IMR-90 (cell line): ENCODE data around the gene KITLG. TPM values are rescaled to one million over a fixed set of nuclear protein-coding genes. Genes with fewer than 3 reads are reported as not detected.

ENCODE experiments used
- ATAC-seq: fragments of 200-7000 bp; cut with Tn5 transposase; 2 replicates; pipeline ENCODE4 v1.9.1; 2020; ENCODE audit warnings: low read depth, mild to moderate bottlenecking, moderate library complexity
- BruUV-seq: library from RNA; stranded (reverse); fragments of 400-500 nt; replicated peaks from 2 replicates; lab custom pipeline; 2021; lab: Mats Ljungman, UMichigan
- CTCF ChIA-PET: fragments of 300-600 bp; formaldehyde crosslinking; extraction: SDS; loops from one replicate; lab custom pipeline; 2021; ENCODE audit warnings: antibody characterized with exemption; lab: Yijun Ruan, JAX
- POLR2A ChIA-PET: fragments of 300-600 bp; sonication (Branson Sonifier 250); formaldehyde crosslinking; loops from one replicate; lab custom pipeline; 2022; ENCODE audit warnings: antibody characterized with exemption; ENCODE audit not compliant: unreplicated experiment; lab: Charles Lee
- DNase-seq: peaks from one replicate; pipeline ENCODE4 v3.0.0; 2013
- H2AFZ ChIP-seq: replicated peaks from 2 replicates; pipeline ENCODE3; 2013; ENCODE audit warnings: low read length, mild to moderate bottlenecking; ENCODE audit not compliant: poor library complexity
- H2AK5ac ChIP-seq: 2 replicates; pipeline ENCODE4 v1.6.1; 2013; ENCODE audit warnings: low read depth, low read length, inconsistent platforms
- H2AK9ac ChIP-seq: replicated peaks from 2 replicates; pipeline ENCODE3; 2013; ENCODE audit warnings: mild to moderate bottlenecking, low read depth, low read length, moderate library complexity; ENCODE audit not compliant: poor library complexity
- H2BK120ac ChIP-seq: 2 replicates; pipeline ENCODE4 v1.6.1; 2013; ENCODE audit warnings: low read depth, low read length, inconsistent platforms
- H2BK15ac ChIP-seq: 3 replicates; pipeline ENCODE4 v1.6.1; 2013; ENCODE audit warnings: low read depth, low read length, inconsistent platforms
- H2BK20ac ChIP-seq: 2 replicates; pipeline ENCODE4 v1.6.1; 2013; ENCODE audit warnings: low read depth, mild to moderate bottlenecking, inconsistent platforms, low read length, moderate library complexity
- H2BK5ac ChIP-seq: 2 replicates; pipeline ENCODE4 v1.6.1; 2013; ENCODE audit warnings: mild to moderate bottlenecking, low read depth, low read length, inconsistent platforms; ENCODE audit not compliant: poor library complexity, severe bottlenecking
- H3K14ac ChIP-seq: replicated peaks from 2 replicates; pipeline ENCODE4 v1.6.1; 2013; ENCODE audit warnings: low read depth, low read length, inconsistent platforms
- H3K18ac ChIP-seq: 2 replicates; pipeline ENCODE4 v1.6.1; 2013; ENCODE audit warnings: low read depth, low read length, control low read depth
- H3K23ac ChIP-seq: 2 replicates; pipeline ENCODE4 v1.6.1; 2013; ENCODE audit warnings: low read depth, low read length, inconsistent platforms
- H3K27ac ChIP-seq: 2 replicates; pipeline ENCODE4 v1.5.1; 2013; ENCODE audit warnings: mild to moderate bottlenecking, control low read depth, low read length; ENCODE audit not compliant: insufficient read depth
- H3K27me3 ChIP-seq: 2 replicates; pipeline ENCODE4 v1.6.1; 2013; ENCODE audit warnings: low read length; ENCODE audit not compliant: control insufficient read depth, insufficient read depth
- H3K36me3 ChIP-seq: 2 replicates; pipeline ENCODE4 v1.6.1; 2013; ENCODE audit warnings: low read length, mixed read lengths; ENCODE audit not compliant: control insufficient read depth, insufficient read depth
- H3K4ac ChIP-seq: 2 replicates; pipeline ENCODE4 v1.6.1; 2013; ENCODE audit warnings: low read depth, low read length, inconsistent platforms
- H3K4me1 ChIP-seq: 2 replicates; pipeline ENCODE4 v1.6.1; 2013; ENCODE audit warnings: low read length, mixed read lengths; ENCODE audit not compliant: control insufficient read depth, insufficient read depth
- H3K4me2 ChIP-seq: 2 replicates; pipeline ENCODE4 v1.6.1; 2013; ENCODE audit warnings: low read depth, mild to moderate bottlenecking, control low read depth, low read length, moderate library complexity
- H3K4me3 ChIP-seq: 2 replicates; pipeline ENCODE4 v1.5.1; 2013; ENCODE audit warnings: low read depth, mild to moderate bottlenecking, control low read depth, low read length, moderate library complexity; ENCODE audit not compliant: insufficient read depth
- H3K56ac ChIP-seq: 2 replicates; pipeline ENCODE4 v1.6.1; 2013; ENCODE audit warnings: low read length, inconsistent platforms; ENCODE audit not compliant: insufficient read depth; ENCODE audit errors: extremely low read depth
- H3K79me1 ChIP-seq, 2 experiments: 2 replicates each; pipeline ENCODE4 v1.6.1; 2013; ENCODE audit warnings: low read length in 2 of 2, inconsistent platforms in 1 of 2, low read depth in 1 of 2
- H3K9ac ChIP-seq: 2 replicates; pipeline ENCODE4 v1.6.1; 2013; ENCODE audit warnings: low read depth, low read length, control low read depth
- H3K9me1 ChIP-seq: 2 replicates; pipeline ENCODE4 v1.6.1; 2013; ENCODE audit warnings: low read length, inconsistent platforms; ENCODE audit not compliant: insufficient read depth
- H3K9me3 ChIP-seq: 2 replicates; pipeline ENCODE4 v1.6.1; 2013; ENCODE audit warnings: low read length; ENCODE audit not compliant: control insufficient read depth, insufficient read depth
- H4K20me1 ChIP-seq: 2 replicates; pipeline ENCODE4 v1.6.1; 2013; ENCODE audit warnings: low read length, inconsistent platforms; ENCODE audit not compliant: insufficient read depth
- H4K5ac ChIP-seq: 2 replicates; pipeline ENCODE4 v1.6.1; 2013; ENCODE audit warnings: mild to moderate bottlenecking, low read depth, low read length, control low read depth
- H4K8ac ChIP-seq, 2 experiments: 2 replicates each; pipeline ENCODE4 v1.6.1; 2013; ENCODE audit warnings: low read depth in 2 of 2, low read length in 2 of 2, control low read depth in 1 of 2, inconsistent platforms in 1 of 2
- H4K91ac ChIP-seq: 2 replicates; pipeline ENCODE4 v1.6.1; 2013; ENCODE audit warnings: low read depth, low read length, inconsistent platforms; ENCODE audit not compliant: insufficient read depth
- BHLHE40 ChIP-seq: fragments of 150-350 bp; IDR thresholded peaks from 2 replicates; pipeline ENCODE4 v1.6.1; 2016; ENCODE audit warnings: mild to moderate bottlenecking, low read depth, low read length
- CEBPB ChIP-seq: IDR thresholded peaks from 2 replicates; pipeline ENCODE4 v1.6.1; 2012; ENCODE audit warnings: low read depth, low read length, improper control_type of control experiment
- CHD1 ChIP-seq: IDR thresholded peaks from 2 replicates; pipeline ENCODE4 v1.6.1; 2012; ENCODE audit warnings: low read depth, low read length, improper control_type of control experiment
- MAFK ChIP-seq: IDR thresholded peaks from 2 replicates; pipeline ENCODE4 v1.6.1; 2012; ENCODE audit warnings: low read depth, low read length, improper control_type of control experiment
- MAZ ChIP-seq: IDR thresholded peaks from 2 replicates; pipeline ENCODE4 v1.6.1; 2012; ENCODE audit warnings: low read depth, mild to moderate bottlenecking, low read length, improper control_type of control experiment, moderate library complexity, borderline replicate concordance
- MXI1 ChIP-seq: IDR thresholded peaks from 2 replicates; pipeline ENCODE4 v1.6.1; 2012; ENCODE audit warnings: low read depth, mild to moderate bottlenecking, low read length, moderate library complexity, borderline replicate concordance
- NFE2L2 ChIP-seq: fragments of 150-350 bp; IDR thresholded peaks from 2 replicates; pipeline ENCODE4 v1.6.1; 2016; ENCODE audit warnings: low read depth, mild to moderate bottlenecking, low read length
- POLR2A ChIP-seq: IDR thresholded peaks from 2 replicates; pipeline ENCODE4 v1.6.1; 2012; ENCODE audit warnings: mild to moderate bottlenecking, low read depth, low read length
- RAD21 ChIP-seq: IDR thresholded peaks from 2 replicates; pipeline ENCODE4 v1.6.1; 2012; ENCODE audit warnings: low read length, improper control_type of control experiment
- RCOR1 ChIP-seq: IDR thresholded peaks from 2 replicates; pipeline ENCODE4 v1.6.1; 2012; ENCODE audit warnings: mild to moderate bottlenecking, low read length, improper control_type of control experiment; ENCODE audit not compliant: insufficient replicate concordance
- RFX5 ChIP-seq: IDR thresholded peaks from 2 replicates; pipeline ENCODE4 v1.8.0; 2012; ENCODE audit warnings: low read depth, mild to moderate bottlenecking, low read length, moderate library complexity
- WGBS, 2 experiments: methylation state at CpG; one replicate each; pipeline versions ENCODE4 v1.1.5 to v1.1.7; 2013; ENCODE audit warnings: missing lambda C conversion rate in 2 of 2; ENCODE audit not compliant: insufficient read length in 1 of 2; ENCODE audit errors: extremely low coverage in 2 of 2; 5-methylcytosine and 5-hydroxymethylcytosine counted together
- dilution Hi-C: fragments of 300-500 bp; cut with HindIII; formaldehyde crosslinking; loops from one replicate; pipeline ENCODE4 v1.14.3; 2018; ENCODE audit warnings: low sequenced_read_pairs; ENCODE audit not compliant: unreplicated experiment
- in situ Hi-C: fragments of 300-500 bp; cut with MboI; formaldehyde crosslinking; loops from 3 replicates; pipeline ENCODE4 v1.14.3; 2019; ENCODE audit warnings: low sequenced_read_pairs, inconsistent platforms, mixed read lengths
- intact Hi-C: fragments of 100-400 bp; cut with micrococcal nuclease; formaldehyde crosslinking; loops from 2 replicates; pipeline ENCODE4 v1.10.0; 2022
- polyA plus RNA-seq, 3 experiments: library from polyadenylated mRNA; depleted of rRNA; stranded (reverse); fragments of >200 nt; gene quantifications; 2 replicates each; pipeline ENCODE4 v1.2.3, GENCODE V29; 2012; ENCODE audit warnings: low replicate concordance in 1 of 3
- total RNA-seq: library from RNA; depleted of rRNA; stranded (reverse); fragments of >200 nt; gene quantifications from 2 replicates; pipeline ENCODE4 v1.2.3, GENCODE V29; 2012
- TF ChIP-seq, protein P1 (sequence below): fragments of 150-350 bp; IDR thresholded peaks from 2 replicates; pipeline ENCODE4 v1.6.1; 2016; ENCODE audit warnings: low read depth, mild to moderate bottlenecking, low read length, moderate library complexity, borderline replicate concordance
- TF ChIP-seq, protein P2 (sequence below): fragments of 150-350 bp; IDR thresholded peaks from 2 replicates; pipeline ENCODE4 v1.6.1; 2017; ENCODE audit warnings: mild to moderate bottlenecking, antibody characterized with exemption, low read length, low read depth

Gene KITLG
- total and polyA plus RNA-seq, 2 of the 4 experiments (the other 2 are of a cell fraction) = 14.5 to 87.5 TPM

DNA sequence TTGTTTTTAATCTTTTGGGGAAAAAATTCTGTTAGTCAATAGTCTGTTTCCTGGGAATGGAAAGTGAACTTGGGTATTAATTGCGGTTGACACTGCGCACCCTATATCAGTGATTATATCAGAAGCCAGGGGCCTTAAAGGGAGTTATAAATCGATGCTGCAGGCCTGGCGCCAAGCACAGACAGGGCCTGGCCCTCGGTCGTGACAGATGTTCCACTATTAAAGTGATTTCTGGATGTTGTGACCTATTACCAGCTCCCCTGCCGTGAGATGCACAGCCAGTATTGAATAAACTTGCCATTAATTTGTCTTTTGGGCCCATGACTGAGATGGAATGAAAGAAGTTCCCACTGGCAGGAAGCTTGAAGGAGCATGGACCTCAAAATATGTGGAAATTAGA, 45.1 kb upstream of the KITLG start:
- Histone ChIP-seq H3K4me3 (no peak overlapping the region), H3K36me3 (no peaks in the 10 kb centered on the region), H3K4me2 (no peak overlapping the region), H3K4ac (no peak overlapping the region), H3K4me1 (no peaks in the 10 kb centered on the region), H2BK120ac (no peak overlapping the region), H2AFZ (peak overlapping the region; percentile 61), H3K27me3 (no peaks in the 10 kb centered on the region), H4K5ac (no peak overlapping the region), H3K9me1 (no peaks in the 10 kb centered on the region), H3K9ac (no peak overlapping the region), H4K20me1 (no peaks in the 10 kb centered on the region), H2AK5ac (no peak overlapping the region), H4K91ac (no peak overlapping the region), H2AK9ac (no peak overlapping the region), H3K27ac (no peak overlapping the region), H2BK5ac (no peak overlapping the region), H3K79me1 (no peaks in the 10 kb centered on the region), H2BK15ac (no peak overlapping the region), H4K8ac (no peak overlapping the region), H3K56ac (no peak overlapping the region), H3K14ac (peak overlapping the region; percentile 25; the same call in 1 of the 2 replicates), H3K9me3 (no peaks in the 10 kb centered on the region; the same call in 1 of the 2 replicates), H2BK20ac (peak overlapping the region; percentile 48; the same call in 1 of the 2 replicates), H3K23ac (no peak overlapping the region), H3K18ac (no peak overlapping the region; the same call in 1 of the 2 replicates)
- no TSS peak for BruUV-seq
- intact Hi-C loops = loop anchor here (5.0 kb wide), 1 partner anchor 473 kb away; no protein-coding TSS in a partner anchor
- TF ChIP-seq RFX5 = no peak
- TF ChIP-seq CHD1 = no peak
- TF ChIP-seq MXI1 = no peak
- TF ChIP-seq CEBPB = no peak
- TF ChIP-seq, protein P1, sequence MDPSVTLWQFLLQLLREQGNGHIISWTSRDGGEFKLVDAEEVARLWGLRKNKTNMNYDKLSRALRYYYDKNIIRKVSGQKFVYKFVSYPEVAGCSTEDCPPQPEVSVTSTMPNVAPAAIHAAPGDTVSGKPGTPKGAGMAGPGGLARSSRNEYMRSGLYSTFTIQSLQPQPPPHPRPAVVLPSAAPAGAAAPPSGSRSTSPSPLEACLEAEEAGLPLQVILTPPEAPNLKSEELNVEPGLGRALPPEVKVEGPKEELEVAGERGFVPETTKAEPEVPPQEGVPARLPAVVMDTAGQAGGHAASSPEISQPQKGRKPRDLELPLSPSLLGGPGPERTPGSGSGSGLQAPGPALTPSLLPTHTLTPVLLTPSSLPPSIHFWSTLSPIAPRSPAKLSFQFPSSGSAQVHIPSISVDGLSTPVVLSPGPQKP = no peak
- no peak for TF ChIP-seq MAFK
- TF ChIP-seq RCOR1 = no peak
- no peak for TF ChIP-seq RAD21
- TF ChIP-seq BHLHE40 = no peak
- TF ChIP-seq, protein P2, sequence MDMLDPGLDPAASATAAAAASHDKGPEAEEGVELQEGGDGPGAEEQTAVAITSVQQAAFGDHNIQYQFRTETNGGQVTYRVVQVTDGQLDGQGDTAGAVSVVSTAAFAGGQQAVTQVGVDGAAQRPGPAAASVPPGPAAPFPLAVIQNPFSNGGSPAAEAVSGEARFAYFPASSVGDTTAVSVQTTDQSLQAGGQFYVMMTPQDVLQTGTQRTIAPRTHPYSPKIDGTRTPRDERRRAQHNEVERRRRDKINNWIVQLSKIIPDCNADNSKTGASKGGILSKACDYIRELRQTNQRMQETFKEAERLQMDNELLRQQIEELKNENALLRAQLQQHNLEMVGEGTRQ = no peak
- no peak for TF ChIP-seq NFE2L2
- TF ChIP-seq MAZ = no peak
- TF ChIP-seq POLR2A = no peak
- CTCF ChIA-PET = interaction anchor here (0.6 kb wide), 1 partner anchor 14 kb away, joined by 4 read pairs; no protein-coding TSS in a partner anchor
- no peak for ATAC-seq
- in situ Hi-C loops = no loop called here
- POLR2A ChIA-PET = no interaction called here
- 74% methylated on average over 4 of the region's 7 CpGs; no CpG with 5 or more reads in 1 of the 2 experiments for WGBS, 2 experiments
- DNase-seq = no peak
- dilution Hi-C loops = no loop called here
